ENCODE measurements around the gene MROH2B. TPM values are rescaled to one million over a fixed set of nuclear protein-coding genes. Genes with fewer than 3 reads are reported as not detected.

The MROH2B gene
- total RNA-seq, 2 experiments from 2014 or later: not detected

DNA sequence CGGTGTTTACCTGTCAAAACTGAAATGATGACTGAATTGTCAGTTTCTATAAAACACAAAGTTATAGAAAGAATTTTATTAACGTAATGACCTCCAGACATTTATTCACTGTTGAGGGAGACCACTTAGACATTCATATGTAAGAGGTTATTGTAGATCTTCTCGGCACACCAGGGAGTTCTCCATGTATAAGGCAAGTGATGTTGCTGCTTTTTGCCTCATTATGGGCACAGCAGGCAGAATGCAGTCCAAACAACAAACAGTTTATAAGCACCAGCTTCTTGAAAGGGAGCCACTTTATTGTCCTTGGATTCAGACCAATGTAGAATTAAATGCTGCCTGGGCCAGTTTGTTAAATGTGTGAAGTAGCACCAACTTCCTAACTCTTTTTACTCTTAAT lies 95.1 kb downstream of the MROH2B start:
- H3K36me3 Mint-ChIP-seq (ENCODE audit: low read depth): no peaks in the 10 kb centered on the region
- no peak for ATAC-seq
- no peaks in the 10 kb centered on the region for H3K4me1 Mint-ChIP-seq (ENCODE audit: low read depth)
- intact Hi-C loops (cut with micrococcal nuclease): no loop called here
- no peak overlapping the region for H3K27ac Mint-ChIP-seq
- H3K27me3 Mint-ChIP-seq: peaks cover 7% of the 10 kb centered on the region
- CTCF ChIA-PET: no interaction called here
- DNase-seq: no peak
- TF ChIP-seq, protein P1, sequence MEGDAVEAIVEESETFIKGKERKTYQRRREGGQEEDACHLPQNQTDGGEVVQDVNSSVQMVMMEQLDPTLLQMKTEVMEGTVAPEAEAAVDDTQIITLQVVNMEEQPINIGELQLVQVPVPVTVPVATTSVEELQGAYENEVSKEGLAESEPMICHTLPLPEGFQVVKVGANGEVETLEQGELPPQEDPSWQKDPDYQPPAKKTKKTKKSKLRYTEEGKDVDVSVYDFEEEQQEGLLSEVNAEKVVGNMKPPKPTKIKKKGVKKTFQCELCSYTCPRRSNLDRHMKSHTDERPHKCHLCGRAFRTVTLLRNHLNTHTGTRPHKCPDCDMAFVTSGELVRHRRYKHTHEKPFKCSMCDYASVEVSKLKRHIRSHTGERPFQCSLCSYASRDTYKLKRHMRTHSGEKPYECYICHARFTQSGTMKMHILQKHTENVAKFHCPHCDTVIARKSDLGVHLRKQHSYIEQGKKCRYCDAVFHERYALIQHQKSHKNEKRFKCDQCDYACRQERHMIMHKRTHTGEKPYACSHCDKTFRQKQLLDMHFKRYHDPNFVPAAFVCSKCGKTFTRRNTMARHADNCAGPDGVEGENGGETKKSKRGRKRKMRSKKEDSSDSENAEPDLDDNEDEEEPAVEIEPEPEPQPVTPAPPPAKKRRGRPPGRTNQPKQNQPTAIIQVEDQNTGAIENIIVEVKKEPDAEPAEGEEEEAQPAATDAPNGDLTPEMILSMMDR (IDR thresholded peaks at IDR 0.05): no peak
- POLR2A ChIA-PET: no interaction called here
- H3K9me3 Mint-ChIP-seq: no peaks in the 10 kb centered on the region
- no peak overlapping the region for H3K4me3 Mint-ChIP-seq

DNA sequence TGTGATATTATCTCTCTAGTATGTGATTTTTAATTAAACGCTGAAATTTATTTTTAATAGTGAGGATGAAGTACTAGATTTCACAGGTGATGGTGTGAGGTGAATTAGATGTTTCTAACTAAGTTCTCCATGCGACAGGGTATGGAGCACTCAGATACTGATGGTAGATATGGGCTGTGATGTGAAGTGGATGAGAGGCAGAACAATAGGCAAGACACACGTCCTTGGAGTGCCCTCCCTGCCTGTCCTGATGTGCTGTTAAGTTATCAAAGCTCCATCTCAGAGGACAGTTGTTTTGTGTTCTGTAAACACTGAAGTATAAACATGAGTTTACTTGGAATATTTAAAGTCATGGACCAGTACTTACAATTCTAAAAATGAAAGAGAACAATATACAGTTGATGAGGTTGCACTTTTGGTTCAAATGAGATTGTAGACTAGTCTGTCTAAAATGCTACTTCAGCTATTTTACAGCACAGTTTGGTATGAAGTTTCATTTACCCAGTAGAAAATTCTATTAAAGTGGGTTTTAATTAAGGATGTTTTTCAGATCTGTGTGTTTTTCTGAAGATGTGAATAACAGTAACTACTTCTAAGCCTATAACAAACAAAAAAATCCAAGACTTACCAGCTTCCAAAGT lies 97.7 kb downstream of the MROH2B start:
- no peaks in the 10 kb centered on the region for H3K4me1 Mint-ChIP-seq (ENCODE audit: low read depth)
- H3K4me3 Mint-ChIP-seq: no peak overlapping the region
- intact Hi-C loops (cut with micrococcal nuclease): no loop called here
- no peak overlapping the region for H3K27ac Mint-ChIP-seq
- no peaks in the 10 kb centered on the region for H3K36me3 Mint-ChIP-seq (ENCODE audit: low read depth)
- ATAC-seq (no peak), DNase-seq (no peak)
- ChIA-PET CTCF (no interaction called here), POLR2A (interaction anchor here (0.7 kb wide), 1 partner anchor 898 kb away, joined by 3 read pairs; no protein-coding TSS in a partner anchor)
- H3K27me3 Mint-ChIP-seq: peaks cover 7% of the 10 kb centered on the region
- TF ChIP-seq, protein P1 (IDR thresholded peaks at IDR 0.05): no peak
- H3K9me3 Mint-ChIP-seq: no peaks in the 10 kb centered on the region

DNA sequence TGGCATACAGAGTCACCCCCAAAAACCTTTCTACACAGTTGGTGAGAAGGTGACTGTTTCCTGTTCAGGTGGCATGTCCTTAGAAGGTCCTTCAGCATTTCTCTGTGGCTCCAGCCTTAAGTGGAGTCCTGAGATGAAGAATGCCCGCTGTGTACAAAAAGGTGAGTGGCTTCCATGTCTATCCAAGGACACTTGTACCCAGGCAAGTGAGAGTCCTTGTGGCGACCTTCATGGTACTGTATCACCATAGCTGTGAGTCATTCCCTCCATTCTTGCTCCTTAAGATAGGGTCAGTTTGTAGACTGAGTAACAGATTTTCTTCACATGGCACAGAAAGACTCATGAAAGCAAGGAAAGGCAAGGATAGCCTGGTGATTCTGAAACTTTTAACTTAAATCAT lies 98.7 kb downstream of the MROH2B start:
- peaks cover 4% of the 10 kb centered on the region for H3K27me3 Mint-ChIP-seq
- no peaks in the 10 kb centered on the region for H3K9me3 Mint-ChIP-seq
- H3K4me1 Mint-ChIP-seq (ENCODE audit: low read depth): no peaks in the 10 kb centered on the region
- H3K36me3 Mint-ChIP-seq (ENCODE audit: low read depth): no peaks in the 10 kb centered on the region
- TF ChIP-seq, protein P1 (IDR thresholded peaks at IDR 0.05): no peak
- ATAC-seq (no peak), DNase-seq (no peak)
- ChIA-PET POLR2A (no interaction called here), CTCF (no interaction called here)
- no peak overlapping the region for H3K27ac Mint-ChIP-seq
- H3K4me3 Mint-ChIP-seq: no peak overlapping the region
- intact Hi-C loops (cut with micrococcal nuclease): no loop called here

DNA sequence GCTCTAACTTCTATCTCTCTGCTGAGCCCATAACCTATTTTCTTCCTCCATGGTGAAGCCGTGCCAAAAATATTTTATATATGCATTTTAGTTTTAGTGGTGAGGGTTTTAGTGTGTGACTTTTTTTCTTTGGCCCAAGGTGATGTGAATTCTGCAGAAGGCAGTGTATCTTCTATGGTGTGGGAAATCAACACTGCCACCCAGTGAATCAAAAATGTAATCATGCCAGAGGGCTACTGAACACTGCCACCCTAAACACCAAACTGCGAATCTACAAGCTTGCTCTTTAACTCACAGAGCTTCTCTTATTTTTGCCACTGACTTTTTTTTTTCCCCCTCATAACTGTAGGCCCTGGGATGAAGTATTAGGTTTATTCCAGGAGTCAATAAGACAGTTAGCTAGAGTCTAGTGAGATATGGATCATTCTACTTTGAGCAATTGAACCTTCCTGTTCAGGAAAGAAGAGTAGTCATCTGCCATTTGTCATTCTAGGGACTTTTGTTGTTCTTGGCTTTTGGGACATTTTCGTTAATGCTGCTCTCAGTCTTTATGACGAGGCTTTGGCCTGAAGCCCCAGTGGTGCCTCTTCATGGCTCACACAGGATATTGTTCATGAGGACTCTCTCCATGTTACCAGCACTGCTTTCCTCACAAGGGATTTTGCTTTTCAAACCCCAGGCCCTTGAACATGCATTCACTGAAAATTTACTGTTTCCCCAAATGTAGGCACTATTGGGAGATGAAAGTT lies 108.8 kb downstream of the MROH2B start:
- Mint-ChIP-seq H3K36me3 (ENCODE audit: low read depth) (no peaks in the 10 kb centered on the region), H3K27ac (no peak overlapping the region), H3K4me1 (ENCODE audit: low read depth) (no peaks in the 10 kb centered on the region), H3K27me3 (peaks cover 1% of the 10 kb centered on the region), H3K4me3 (no peak overlapping the region), H3K9me3 (peaks cover 1% of the 10 kb centered on the region)
- intact Hi-C loops (cut with micrococcal nuclease): no loop called here
- DNase-seq (no peak), ATAC-seq (no peak)
- POLR2A ChIA-PET: no interaction called here
- CTCF ChIA-PET: no interaction called here
- TF ChIP-seq, protein P1 (IDR thresholded peaks at IDR 0.05): no peak

DNA sequence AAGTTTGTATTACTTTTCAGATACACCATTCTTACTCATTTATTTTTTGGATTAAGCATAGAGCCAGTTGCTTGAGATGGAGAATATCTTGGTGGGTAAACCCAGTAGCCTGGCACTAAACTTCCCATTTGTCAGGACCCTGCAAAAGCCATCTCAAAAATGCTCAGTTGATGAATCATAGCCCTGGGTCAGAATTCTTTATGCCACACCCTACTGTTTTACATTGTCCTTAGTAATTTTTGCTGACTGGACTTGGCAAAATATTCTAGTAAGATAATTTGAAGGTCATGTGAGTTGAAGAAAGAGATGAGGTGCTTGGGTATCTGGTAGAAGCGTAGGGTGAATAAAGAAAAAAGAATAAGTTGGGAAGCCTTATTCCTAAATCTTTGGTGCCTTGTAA lies 111.1 kb downstream of the MROH2B start:
- DNase-seq (no peak), ATAC-seq (no peak)
- Mint-ChIP-seq H3K4me1 (ENCODE audit: low read depth) (no peaks in the 10 kb centered on the region), H3K27ac (no peak overlapping the region), H3K9me3 (peaks cover 1% of the 10 kb centered on the region), H3K27me3 (peaks cover 1% of the 10 kb centered on the region), H3K4me3 (no peak overlapping the region), H3K36me3 (ENCODE audit: low read depth) (no peaks in the 10 kb centered on the region)
- intact Hi-C loops (cut with micrococcal nuclease): no loop called here
- POLR2A ChIA-PET: no interaction called here
- TF ChIP-seq, protein P1 (IDR thresholded peaks at IDR 0.05): no peak
- CTCF ChIA-PET: no interaction called here

All from activated CD8-positive, alpha-beta T cell treated with anti-CD3 and anti-CD28 coated beads for 36 hours (primary cell).